Glutamatergic neuron (in vitro differentiated cells): ENCODE measurements around the gene CDC42BPA. TPM values are rescaled to one million over a fixed set of nuclear protein-coding genes. Genes with fewer than 3 reads are reported as not detected.

Experiments
- DNase-seq: peaks from one replicate; pipeline ENCODE4 v3.0.0; 2022
- H3K27ac Mint-ChIP-seq: one replicate; pipeline ENCODE4 v1.8.0; 2020; ENCODE audit warnings: mild to moderate bottlenecking, mixed read lengths, inconsistent platforms; ENCODE audit not compliant: unreplicated experiment
- H3K27me3 Mint-ChIP-seq: one replicate; pipeline ENCODE4 v1.8.0; 2020; ENCODE audit warnings: mild to moderate bottlenecking, moderate library complexity, mixed read lengths, inconsistent platforms; ENCODE audit not compliant: unreplicated experiment
- H3K36me3 Mint-ChIP-seq: one replicate; pipeline ENCODE4 v1.8.0; 2020; ENCODE audit warnings: mild to moderate bottlenecking, mixed read lengths, inconsistent platforms; ENCODE audit not compliant: unreplicated experiment
- H3K4me1 Mint-ChIP-seq: one replicate; pipeline ENCODE4 v1.8.0; 2020; ENCODE audit warnings: mild to moderate bottlenecking, low read depth, mixed read lengths, inconsistent platforms; ENCODE audit not compliant: unreplicated experiment
- H3K4me3 Mint-ChIP-seq: one replicate; pipeline ENCODE4 v1.8.0; 2020; ENCODE audit warnings: mild to moderate bottlenecking, mixed read lengths, inconsistent platforms; ENCODE audit not compliant: unreplicated experiment
- H3K9me3 Mint-ChIP-seq: one replicate; pipeline ENCODE4 v1.8.0; 2020; ENCODE audit warnings: mild to moderate bottlenecking, moderate library complexity, mixed read lengths, inconsistent platforms; ENCODE audit not compliant: unreplicated experiment
- total RNA-seq: library from RNA; stranded (reverse); fragmentation: NEBNext Ultra II Directional; extraction: Animal tissue kit (Norgen Biotek cat#: 25700); gene quantifications from one replicate; pipeline ENCODE4 v1.2.1, GENCODE V29; 2021; ENCODE audit not compliant: unreplicated experiment
- TF ChIP-seq, protein P1 (sequence below): fragments of 200-600 bp; sonication (generic); IDR thresholded peaks from one replicate; pipeline ENCODE4 v1.5.0; 2021; ENCODE audit not compliant: partially characterized antibody, unreplicated experiment

The CDC42BPA gene
- total RNA-seq, 1 donor from 2014 or later = 66.0 TPM

DNA sequence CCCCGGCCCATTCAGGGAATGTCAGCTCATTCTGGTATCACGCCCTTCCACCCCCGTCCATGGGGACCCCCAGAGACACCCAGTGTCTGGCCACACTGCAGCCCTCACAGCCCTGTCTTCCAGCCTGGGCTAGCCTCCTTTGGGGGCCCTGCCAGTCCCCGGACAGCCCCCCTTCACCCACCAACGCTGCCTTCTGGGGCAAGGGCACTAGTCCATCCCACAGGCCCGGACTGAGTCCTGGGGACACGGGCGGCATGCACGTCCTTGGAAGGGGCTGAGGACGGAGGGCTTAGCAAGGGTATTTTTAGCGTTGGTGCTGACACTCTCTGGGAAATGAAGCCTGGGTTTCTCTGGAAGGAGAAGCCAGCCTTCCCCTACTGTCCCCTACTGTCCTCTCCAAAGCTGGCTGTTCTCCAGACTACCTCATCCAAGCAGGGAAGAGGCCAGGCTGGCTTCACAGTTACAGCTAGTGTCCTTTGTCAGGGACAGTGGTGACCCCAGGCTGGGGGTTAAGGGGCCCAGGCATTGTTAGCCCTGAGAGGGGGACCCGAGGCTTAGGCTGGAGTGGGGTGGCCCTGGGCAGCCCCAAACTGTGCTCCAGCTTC, 338.7 kb downstream of the CDC42BPA start:
- H3K27ac Mint-ChIP-seq = no peak overlapping the region
- H3K4me3 Mint-ChIP-seq = no peak overlapping the region
- H3K9me3 Mint-ChIP-seq = peaks cover 5% of the 10 kb centered on the region
- peaks cover 14% of the 10 kb centered on the region for H3K4me1 Mint-ChIP-seq
- H3K27me3 Mint-ChIP-seq = peaks cover 4% of the 10 kb centered on the region
- no peak for DNase-seq
- no peaks in the 10 kb centered on the region for H3K36me3 Mint-ChIP-seq
- TF ChIP-seq, protein P1, sequence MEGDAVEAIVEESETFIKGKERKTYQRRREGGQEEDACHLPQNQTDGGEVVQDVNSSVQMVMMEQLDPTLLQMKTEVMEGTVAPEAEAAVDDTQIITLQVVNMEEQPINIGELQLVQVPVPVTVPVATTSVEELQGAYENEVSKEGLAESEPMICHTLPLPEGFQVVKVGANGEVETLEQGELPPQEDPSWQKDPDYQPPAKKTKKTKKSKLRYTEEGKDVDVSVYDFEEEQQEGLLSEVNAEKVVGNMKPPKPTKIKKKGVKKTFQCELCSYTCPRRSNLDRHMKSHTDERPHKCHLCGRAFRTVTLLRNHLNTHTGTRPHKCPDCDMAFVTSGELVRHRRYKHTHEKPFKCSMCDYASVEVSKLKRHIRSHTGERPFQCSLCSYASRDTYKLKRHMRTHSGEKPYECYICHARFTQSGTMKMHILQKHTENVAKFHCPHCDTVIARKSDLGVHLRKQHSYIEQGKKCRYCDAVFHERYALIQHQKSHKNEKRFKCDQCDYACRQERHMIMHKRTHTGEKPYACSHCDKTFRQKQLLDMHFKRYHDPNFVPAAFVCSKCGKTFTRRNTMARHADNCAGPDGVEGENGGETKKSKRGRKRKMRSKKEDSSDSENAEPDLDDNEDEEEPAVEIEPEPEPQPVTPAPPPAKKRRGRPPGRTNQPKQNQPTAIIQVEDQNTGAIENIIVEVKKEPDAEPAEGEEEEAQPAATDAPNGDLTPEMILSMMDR = no peak

GRCh38 chr1:226979115-226979516, 339.2 kb downstream of the CDC42BPA start:
- peaks cover 4% of the 10 kb centered on the region for H3K27me3 Mint-ChIP-seq
- no peaks in the 10 kb centered on the region for H3K36me3 Mint-ChIP-seq
- H3K4me3 Mint-ChIP-seq = no peak overlapping the region
- peaks cover 8% of the 10 kb centered on the region for H3K9me3 Mint-ChIP-seq
- no peak for DNase-seq
- no peak overlapping the region for H3K27ac Mint-ChIP-seq
- TF ChIP-seq, protein P1 = no peak
- peaks cover 15% of the 10 kb centered on the region for H3K4me1 Mint-ChIP-seq

GRCh38 chr1:226978432-226979114, 339.7 kb downstream of the CDC42BPA start:
- H3K27me3 Mint-ChIP-seq = peaks cover 4% of the 10 kb centered on the region
- no peak for DNase-seq
- H3K9me3 Mint-ChIP-seq = peaks cover 10% of the 10 kb centered on the region
- TF ChIP-seq, protein P1 = no peak
- no peak overlapping the region for H3K4me3 Mint-ChIP-seq
- H3K27ac Mint-ChIP-seq = no peak overlapping the region
- peaks cover 19% of the 10 kb centered on the region for H3K4me1 Mint-ChIP-seq
- H3K36me3 Mint-ChIP-seq = no peaks in the 10 kb centered on the region

DNA sequence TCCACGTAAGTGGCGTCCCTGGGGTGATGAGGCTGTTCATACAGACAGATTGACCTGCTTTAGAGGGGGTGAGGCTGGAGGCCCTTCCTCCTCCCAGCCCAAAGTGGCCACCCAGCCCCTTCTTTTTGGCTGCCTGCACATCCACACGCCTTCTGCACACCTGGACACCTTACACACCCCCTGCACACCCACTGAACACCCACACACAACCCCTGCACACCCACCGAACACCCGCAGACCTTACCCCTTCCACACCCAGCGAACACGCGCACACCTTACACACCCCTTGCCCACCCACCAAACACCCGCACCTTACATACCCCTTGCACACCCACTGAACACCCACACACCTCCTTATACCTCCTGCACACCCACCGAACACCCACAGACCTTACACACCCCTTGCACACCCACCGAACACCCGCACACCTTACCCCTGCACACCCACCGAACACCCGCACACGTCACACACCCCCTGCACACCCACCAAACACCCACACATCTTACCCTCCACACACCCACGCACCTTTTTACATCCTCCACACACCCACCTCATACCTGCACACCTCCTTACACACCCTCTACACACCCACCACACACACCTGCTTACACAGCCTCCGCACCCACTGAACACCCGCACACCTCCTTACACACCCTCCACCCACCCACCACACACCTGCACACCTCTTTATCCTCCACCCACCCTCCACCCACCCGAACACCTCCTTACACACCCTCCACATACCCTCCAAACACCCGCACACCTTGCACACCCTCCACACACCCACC, 340.5 kb downstream of the CDC42BPA start:
- peaks cover 13% of the 10 kb centered on the region for H3K9me3 Mint-ChIP-seq
- no peak overlapping the region for H3K4me3 Mint-ChIP-seq
- H3K4me1 Mint-ChIP-seq = peaks cover 19% of the 10 kb centered on the region
- peaks cover 9% of the 10 kb centered on the region for H3K27me3 Mint-ChIP-seq
- no peaks in the 10 kb centered on the region for H3K36me3 Mint-ChIP-seq
- TF ChIP-seq, protein P1 = no peak
- no peak overlapping the region for H3K27ac Mint-ChIP-seq
- DNase-seq = no peak
